ENCODE measurements around the gene SLC23A1. TPM values are rescaled to one million over a fixed set of nuclear protein-coding genes. Genes with fewer than 3 reads are reported as not detected.

The SLC23A1 gene
- total and polyA plus RNA-seq, 2 of the 13 experiments (the other 11 are each of a cell fraction or from before 2014, with no cell fraction given) = 6.0 to 6.6 TPM

DNA sequence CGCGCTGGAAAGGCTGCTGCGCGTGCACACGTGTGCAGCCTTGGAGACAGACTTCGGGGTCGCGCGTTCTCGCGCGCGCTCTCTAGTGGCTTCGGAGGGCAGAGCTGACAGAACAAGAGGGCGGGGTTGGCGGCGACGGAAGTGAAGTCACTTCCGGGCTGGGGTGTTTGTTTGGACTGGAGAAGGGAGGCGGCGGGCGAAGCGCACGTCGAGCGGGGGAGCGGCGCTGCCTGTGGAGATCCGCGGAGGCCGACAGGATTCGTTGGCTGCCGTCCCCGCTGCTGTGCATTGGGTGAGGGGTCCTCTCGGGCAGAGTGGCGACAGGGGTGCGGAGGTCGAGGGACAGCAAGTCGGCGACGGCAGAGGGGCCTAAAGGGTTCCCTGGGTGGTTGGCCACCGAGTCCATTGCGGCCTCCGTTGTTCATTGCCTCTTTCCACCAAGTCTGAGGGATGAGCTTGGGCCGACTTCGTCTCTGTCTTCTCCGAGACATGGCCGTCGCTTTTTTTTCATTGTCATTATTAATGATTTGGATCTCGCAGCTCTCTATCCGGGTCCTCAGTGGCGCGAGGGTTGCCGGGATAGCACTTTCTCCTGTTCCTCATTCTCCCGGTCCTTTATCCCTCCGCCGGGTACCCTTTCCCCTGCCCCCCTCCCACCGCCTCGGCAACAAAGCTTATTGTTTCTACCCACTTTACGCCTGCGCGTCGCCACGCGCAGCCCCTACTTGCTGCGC lies 41.2 kb downstream of the SLC23A1 start, which contains the start of gene PAIP2 (continued):
- TF ChIP-seq, protein P1, sequence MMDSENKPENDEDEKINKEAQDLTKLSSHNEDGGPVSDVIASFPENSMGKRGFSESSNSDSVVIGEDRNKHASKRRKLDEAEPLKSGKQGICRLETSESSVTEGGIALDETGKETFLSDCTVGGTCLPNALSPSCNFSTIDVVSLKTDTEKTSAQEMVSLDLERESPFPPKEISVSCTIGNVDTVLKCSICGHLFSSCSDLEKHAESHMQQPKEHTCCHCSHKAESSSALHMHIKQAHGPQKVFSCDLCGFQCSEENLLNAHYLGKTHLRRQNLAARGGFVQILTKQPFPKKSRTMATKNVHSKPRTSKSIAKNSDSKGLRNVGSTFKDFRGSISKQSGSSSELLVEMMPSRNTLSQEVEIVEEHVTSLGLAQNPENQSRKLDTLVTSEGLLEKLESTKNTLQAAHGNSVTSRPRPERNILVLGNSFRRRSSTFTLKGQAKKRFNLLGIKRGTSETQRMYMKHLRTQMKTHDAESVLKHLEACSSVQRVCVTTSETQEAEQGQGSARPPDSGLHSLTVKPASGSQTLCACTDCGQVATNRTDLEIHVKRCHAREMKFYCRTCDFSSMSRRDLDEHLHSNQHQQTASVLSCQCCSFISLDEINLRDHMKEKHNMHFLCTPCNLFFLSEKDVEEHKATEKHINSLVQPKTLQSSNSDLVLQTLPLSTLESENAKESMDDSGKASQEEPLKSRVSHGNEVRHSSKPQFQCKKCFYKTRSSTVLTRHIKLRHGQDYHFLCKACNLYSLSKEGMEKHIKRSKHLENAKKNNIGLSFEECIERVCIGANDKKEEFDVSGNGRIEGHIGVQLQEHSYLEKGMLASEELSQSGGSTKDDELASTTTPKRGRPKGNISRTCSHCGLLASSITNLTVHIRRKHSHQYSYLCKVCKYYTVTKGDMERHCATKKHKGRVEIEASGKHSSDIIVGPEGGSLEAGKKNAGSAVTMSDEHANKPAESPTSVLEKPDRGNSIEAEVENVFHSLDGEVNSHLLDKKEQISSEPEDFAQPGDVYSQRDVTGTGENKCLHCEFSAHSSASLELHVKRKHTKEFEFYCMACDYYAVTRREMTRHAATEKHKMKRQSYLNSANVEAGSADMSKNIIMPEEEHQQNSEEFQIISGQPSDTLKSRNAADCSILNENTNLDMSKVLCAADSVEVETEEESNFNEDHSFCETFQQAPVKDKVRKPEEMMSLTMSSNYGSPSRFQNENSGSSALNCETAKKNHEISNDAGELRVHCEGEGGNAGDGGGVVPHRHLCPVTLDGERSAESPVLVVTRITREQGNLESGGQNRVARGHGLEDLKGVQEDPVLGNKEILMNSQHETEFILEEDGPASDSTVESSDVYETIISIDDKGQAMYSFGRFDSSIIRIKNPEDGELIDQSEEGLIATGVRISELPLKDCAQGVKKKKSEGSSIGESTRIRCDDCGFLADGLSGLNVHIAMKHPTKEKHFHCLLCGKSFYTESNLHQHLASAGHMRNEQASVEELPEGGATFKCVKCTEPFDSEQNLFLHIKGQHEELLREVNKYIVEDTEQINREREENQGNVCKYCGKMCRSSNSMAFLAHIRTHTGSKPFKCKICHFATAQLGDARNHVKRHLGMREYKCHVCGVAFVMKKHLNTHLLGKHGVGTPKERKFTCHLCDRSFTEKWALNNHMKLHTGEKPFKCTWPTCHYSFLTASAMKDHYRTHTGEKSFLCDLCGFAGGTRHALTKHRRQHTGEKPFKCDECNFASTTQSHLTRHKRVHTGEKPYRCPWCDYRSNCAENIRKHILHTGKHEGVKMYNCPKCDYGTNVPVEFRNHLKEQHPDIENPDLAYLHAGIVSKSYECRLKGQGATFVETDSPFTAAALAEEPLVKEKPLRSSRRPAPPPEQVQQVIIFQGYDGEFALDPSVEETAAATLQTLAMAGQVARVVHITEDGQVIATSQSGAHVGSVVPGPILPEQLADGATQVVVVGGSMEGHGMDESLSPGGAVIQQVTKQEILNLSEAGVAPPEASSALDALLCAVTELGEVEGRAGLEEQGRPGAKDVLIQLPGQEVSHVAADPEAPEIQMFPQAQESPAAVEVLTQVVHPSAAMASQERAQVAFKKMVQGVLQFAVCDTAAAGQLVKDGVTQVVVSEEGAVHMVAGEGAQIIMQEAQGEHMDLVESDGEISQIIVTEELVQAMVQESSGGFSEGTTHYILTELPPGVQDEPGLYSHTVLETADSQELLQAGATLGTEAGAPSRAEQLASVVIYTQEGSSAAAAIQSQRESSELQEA (CRISPR knock-in tag; IDR thresholded peaks at IDR 0.05; ENCODE audit: not compliant biosample characterization) = no peak
- TF ChIP-seq ISX (CRISPR knock-in tag; conservative IDR thresholded peaks at IDR 0.05) (no peak), ZNF841 (CRISPR knock-in tag; IDR thresholded peaks at IDR 0.05; ENCODE audit: borderline replicate concordance) (no peak), MBD4 (IDR thresholded peaks at IDR 0.05; ENCODE audit: borderline replicate concordance, low read length) (no peak), NFKBIZ (CRISPR knock-in tag; IDR thresholded peaks at IDR 0.05) (no peak), ZNF33A (CRISPR knock-in tag; IDR thresholded peaks at IDR 0.05; ENCODE audit: borderline replicate concordance) (no peak), ADNP (CRISPR knock-in tag; IDR thresholded peaks at IDR 0.05) (no peak), SMARCC2 (IDR thresholded peaks at IDR 0.05) (no peak), ZNF44 (CRISPR knock-in tag; IDR thresholded peaks at IDR 0.05) (peak; percentile 84; the same call in 1 of the 2 replicates), JUND (CRISPR knock-in tag; IDR thresholded peaks at IDR 0.05) (peak; percentile 75; the same call in 1 of the 2 replicates), NCOA1 (CRISPR knock-in tag; IDR thresholded peaks at IDR 0.05) (no peak), ZNF264 (CRISPR knock-in tag; IDR thresholded peaks at IDR 0.05) (0 out of 2 replicates have a peak, but pooled peaks have one; percentile 45), NR2F2 (IDR thresholded peaks at IDR 0.05; ENCODE audit: borderline replicate concordance, low read depth) (no peak), RFX5 (IDR thresholded peaks at IDR 0.05; ENCODE audit: low read depth, low read length) (peak; percentile 24; the same call in 1 of the 2 replicates), ZNF572 (CRISPR knock-in tag; IDR thresholded peaks at IDR 0.05) (peak; percentile 84; the same call in 1 of the 2 replicates)
- TF ChIP-seq, protein P2, sequence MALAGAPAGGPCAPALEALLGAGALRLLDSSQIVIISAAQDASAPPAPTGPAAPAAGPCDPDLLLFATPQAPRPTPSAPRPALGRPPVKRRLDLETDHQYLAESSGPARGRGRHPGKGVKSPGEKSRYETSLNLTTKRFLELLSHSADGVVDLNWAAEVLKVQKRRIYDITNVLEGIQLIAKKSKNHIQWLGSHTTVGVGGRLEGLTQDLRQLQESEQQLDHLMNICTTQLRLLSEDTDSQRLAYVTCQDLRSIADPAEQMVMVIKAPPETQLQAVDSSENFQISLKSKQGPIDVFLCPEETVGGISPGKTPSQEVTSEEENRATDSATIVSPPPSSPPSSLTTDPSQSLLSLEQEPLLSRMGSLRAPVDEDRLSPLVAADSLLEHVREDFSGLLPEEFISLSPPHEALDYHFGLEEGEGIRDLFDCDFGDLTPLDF (CRISPR knock-in tag; IDR thresholded peaks at IDR 0.05) = peak; percentile 62; the same call in 1 of the 2 replicates
- TF ChIP-seq, protein P3, sequence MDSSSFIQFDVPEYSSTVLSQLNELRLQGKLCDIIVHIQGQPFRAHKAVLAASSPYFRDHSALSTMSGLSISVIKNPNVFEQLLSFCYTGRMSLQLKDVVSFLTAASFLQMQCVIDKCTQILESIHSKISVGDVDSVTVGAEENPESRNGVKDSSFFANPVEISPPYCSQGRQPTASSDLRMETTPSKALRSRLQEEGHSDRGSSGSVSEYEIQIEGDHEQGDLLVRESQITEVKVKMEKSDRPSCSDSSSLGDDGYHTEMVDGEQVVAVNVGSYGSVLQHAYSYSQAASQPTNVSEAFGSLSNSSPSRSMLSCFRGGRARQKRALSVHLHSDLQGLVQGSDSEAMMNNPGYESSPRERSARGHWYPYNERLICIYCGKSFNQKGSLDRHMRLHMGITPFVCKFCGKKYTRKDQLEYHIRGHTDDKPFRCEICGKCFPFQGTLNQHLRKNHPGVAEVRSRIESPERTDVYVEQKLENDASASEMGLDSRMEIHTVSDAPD (CRISPR knock-in tag; IDR thresholded peaks at IDR 0.05) = no peak
- TF ChIP-seq, protein P4, sequence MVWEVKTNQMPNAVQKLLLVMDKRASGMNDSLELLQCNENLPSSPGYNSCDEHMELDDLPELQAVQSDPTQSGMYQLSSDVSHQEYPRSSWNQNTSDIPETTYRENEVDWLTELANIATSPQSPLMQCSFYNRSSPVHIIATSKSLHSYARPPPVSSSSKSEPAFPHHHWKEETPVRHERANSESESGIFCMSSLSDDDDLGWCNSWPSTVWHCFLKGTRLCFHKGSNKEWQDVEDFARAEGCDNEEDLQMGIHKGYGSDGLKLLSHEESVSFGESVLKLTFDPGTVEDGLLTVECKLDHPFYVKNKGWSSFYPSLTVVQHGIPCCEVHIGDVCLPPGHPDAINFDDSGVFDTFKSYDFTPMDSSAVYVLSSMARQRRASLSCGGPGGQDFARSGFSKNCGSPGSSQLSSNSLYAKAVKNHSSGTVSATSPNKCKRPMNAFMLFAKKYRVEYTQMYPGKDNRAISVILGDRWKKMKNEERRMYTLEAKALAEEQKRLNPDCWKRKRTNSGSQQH (CRISPR knock-in tag; IDR thresholded peaks at IDR 0.05; ENCODE audit: low read depth) = peak; percentile 69

Measured in HepG2 (cell line).